Lung (tissue), 12 donors: ENCODE data around the gene MPPED1. TPM values are rescaled to one million over a fixed set of nuclear protein-coding genes. Genes with fewer than 3 reads are reported as not detected.

Experiments used
- ATAC-seq: fragments of 200-7000 bp; cut with Tn5 transposase; one replicate; pipeline ENCODE4 v1.9.1; 2020; ENCODE audit warnings: moderate number of reproducible peaks; ENCODE audit not compliant: insufficient read depth, low FRiP score
- DNase-seq, 3 donors: peaks; one replicate each; pipeline ENCODE4 v3.0.0-alpha.2; 2013 to 2017
- H3K27ac ChIP-seq, 2 donors: one replicate each; pipeline ENCODE4 v1.5.1; 2013; ENCODE audit warnings: mild to moderate bottlenecking in 2 of 2, moderate library complexity in 2 of 2, control low read depth in 1 of 2, inconsistent platforms in 1 of 2, low read depth in 1 of 2, low read length in 1 of 2
- H3K27me3 ChIP-seq, 3 donors: one replicate each; pipeline ENCODE4 v1.5.1; 2013; ENCODE audit warnings: low read length in 2 of 3; ENCODE audit not compliant: control insufficient read depth in 3 of 3, insufficient read depth in 3 of 3
- H3K36me3 ChIP-seq, 4 donors: one replicate each; pipeline ENCODE4 v1.5.1; 2013; ENCODE audit warnings: low read length in 4 of 4, mild to moderate bottlenecking in 1 of 4, moderate library complexity in 1 of 4; ENCODE audit not compliant: control insufficient read depth in 4 of 4, insufficient read depth in 4 of 4
- H3K4me1 ChIP-seq, 5 donors: one replicate each; pipeline ENCODE4 v1.5.1; 2013; ENCODE audit warnings: low read length in 5 of 5, mild to moderate bottlenecking in 2 of 5, moderate library complexity in 1 of 5; ENCODE audit not compliant: control insufficient read depth in 5 of 5, insufficient read depth in 5 of 5
- H3K4me3 ChIP-seq: one replicate; pipeline ENCODE4 v1.5.1; 2013; ENCODE audit warnings: mild to moderate bottlenecking, control low read depth, moderate library complexity
- H3K9ac ChIP-seq, 2 donors: one replicate each; pipeline ENCODE4 v1.5.1; 2013; ENCODE audit warnings: low read length in 2 of 2, control low read depth in 1 of 2; ENCODE audit not compliant: insufficient read depth in 1 of 2
- H3K9me3 ChIP-seq, 4 donors: one replicate each; pipeline ENCODE4 v1.5.1; 2013; ENCODE audit warnings: low read length in 3 of 4, mild to moderate bottlenecking in 1 of 4, moderate library complexity in 1 of 4; ENCODE audit not compliant: control insufficient read depth in 4 of 4, insufficient read depth in 3 of 4
- WGBS, 2 donors: extraction: QIAGEN DNeasy Blood & Tissue Kit; methylation state at CpG; one replicate each; pipeline ENCODE4 v1.1.7; 2013; 5-methylcytosine and 5-hydroxymethylcytosine counted together
- polyA plus RNA-seq, 2 donors: library from polyadenylated mRNA; stranded (reverse); fragments of 200-250 nt; gene quantifications; one replicate each; pipeline ENCODE4 v1.2.1, GENCODE V29; 2013
- total RNA-seq, 2 donors: library from RNA; depleted of rRNA in 1 of 2; stranded (reverse); fragments of >200 nt in 1 of 2; gene quantifications; one replicate each; pipeline ENCODE4 v1.2.1, GENCODE V29; 2014 to 2021
- TF ChIP-seq, protein P1 (sequence below): IDR thresholded peaks from 2 replicates; pipeline ENCODE4 v1.5.1; 2012; ENCODE audit warnings: mild to moderate bottlenecking; ENCODE audit errors: control extremely low read depth, extremely low read depth
- donor health status: control.
- donor health status: control.
- donor health status: Bipolar disorder and iron deficiency.
- donor health status: healthy.
- donor health status: DM: yes; HTN: yes; CAD: no.

The MPPED1 gene
- total and polyA plus RNA-seq, 4 donors = 0.05 to 0.65 TPM; not detected in 2

- peaks cover 0 to 15% (median 0%) of the 10 kb centered on the region in 5 donors for H3K4me1 ChIP-seq
- H3K36me3 ChIP-seq = no peaks in the 10 kb centered on the region
- TF ChIP-seq, protein P1, sequence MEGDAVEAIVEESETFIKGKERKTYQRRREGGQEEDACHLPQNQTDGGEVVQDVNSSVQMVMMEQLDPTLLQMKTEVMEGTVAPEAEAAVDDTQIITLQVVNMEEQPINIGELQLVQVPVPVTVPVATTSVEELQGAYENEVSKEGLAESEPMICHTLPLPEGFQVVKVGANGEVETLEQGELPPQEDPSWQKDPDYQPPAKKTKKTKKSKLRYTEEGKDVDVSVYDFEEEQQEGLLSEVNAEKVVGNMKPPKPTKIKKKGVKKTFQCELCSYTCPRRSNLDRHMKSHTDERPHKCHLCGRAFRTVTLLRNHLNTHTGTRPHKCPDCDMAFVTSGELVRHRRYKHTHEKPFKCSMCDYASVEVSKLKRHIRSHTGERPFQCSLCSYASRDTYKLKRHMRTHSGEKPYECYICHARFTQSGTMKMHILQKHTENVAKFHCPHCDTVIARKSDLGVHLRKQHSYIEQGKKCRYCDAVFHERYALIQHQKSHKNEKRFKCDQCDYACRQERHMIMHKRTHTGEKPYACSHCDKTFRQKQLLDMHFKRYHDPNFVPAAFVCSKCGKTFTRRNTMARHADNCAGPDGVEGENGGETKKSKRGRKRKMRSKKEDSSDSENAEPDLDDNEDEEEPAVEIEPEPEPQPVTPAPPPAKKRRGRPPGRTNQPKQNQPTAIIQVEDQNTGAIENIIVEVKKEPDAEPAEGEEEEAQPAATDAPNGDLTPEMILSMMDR = no peak
- H3K9me3 ChIP-seq = no peaks in the 10 kb centered on the region
- no peak overlapping the region for H3K4me3 ChIP-seq
- ATAC-seq (no peak), DNase-seq (no peak)
- 9 to 11% methylated on average over 63 to 83 of the region's 83 CpGs for WGBS, 2 donors
- H3K9ac ChIP-seq = no peak overlapping the region
- H3K27me3 ChIP-seq = peaks cover 6 to 39% (median 26%) of the 10 kb centered on the region in 3 donors
- no peak overlapping the region for H3K27ac ChIP-seq
Observed at GRCh38 chr22:43411040-43411868, 560 bp upstream of the MPPED1 start.

DNA sequence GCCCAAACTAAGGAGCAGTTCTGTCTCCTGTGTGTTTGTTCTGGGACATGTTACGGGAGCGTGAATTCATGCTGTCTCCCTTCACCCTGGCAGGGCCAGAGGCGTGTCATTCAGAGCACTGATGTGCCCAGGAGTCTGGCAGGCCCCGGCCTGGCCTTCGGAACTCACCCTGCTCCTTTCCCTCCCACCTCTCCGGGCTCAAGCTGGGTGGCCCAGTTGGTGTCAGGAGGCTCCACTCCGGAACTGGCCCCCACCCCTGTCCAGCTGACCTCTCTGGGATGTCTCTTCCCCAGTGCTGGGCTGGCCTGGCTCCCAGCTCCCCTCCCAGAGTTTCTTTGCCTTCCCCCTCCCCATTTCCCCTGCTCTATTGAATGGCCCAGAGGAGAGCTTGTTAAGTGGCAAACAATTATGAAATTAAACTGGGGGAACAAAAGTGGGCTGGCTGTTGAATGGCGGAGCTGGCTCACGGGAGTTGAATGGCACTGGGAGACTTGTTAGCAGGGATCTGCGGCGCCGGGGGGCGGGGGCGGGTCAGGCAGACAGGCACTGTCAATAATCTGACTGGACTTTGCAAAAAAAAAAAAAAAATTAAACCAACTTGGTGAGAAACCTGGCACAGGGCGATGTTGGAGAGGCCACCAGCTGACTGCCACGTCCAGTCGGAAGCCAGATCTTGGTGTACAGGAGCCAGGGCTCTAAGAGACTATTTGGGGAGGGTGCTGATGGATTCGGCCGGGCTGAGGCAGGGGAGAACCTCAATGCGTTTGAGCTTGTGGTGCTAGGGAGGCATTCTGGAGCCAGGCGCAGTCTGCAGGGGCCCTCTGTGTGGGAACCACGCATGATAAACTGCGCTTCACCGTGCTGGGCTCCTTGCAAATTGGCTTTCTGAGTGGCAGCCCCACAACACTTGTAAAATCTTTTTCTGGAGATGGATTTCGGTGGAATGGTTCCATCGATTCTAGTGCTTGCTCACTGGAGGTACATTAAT, 1.3 kb downstream of the MPPED1 start:
- Histone ChIP-seq H3K4me3 (no peak overlapping the region), H3K9me3 (no peaks in the 10 kb centered on the region), H3K27me3 (peaks cover 6 to 42% (median 29%) of the 10 kb centered on the region in 3 donors), H3K27ac (no peak overlapping the region), H3K4me1 (peaks cover 0 to 15% (median 0%) of the 10 kb centered on the region in 5 donors), H3K9ac (peak overlapping the region in 1 of 2 donors; percentile 8), H3K36me3 (no peaks in the 10 kb centered on the region)
- ATAC-seq (no peak), DNase-seq (peak; percentile 14 to 37 (median 24))
- WGBS, 2 donors = 48 to 58% methylated on average over 26 of the region's 26 CpGs
- TF ChIP-seq, protein P1 = no peak

DNA sequence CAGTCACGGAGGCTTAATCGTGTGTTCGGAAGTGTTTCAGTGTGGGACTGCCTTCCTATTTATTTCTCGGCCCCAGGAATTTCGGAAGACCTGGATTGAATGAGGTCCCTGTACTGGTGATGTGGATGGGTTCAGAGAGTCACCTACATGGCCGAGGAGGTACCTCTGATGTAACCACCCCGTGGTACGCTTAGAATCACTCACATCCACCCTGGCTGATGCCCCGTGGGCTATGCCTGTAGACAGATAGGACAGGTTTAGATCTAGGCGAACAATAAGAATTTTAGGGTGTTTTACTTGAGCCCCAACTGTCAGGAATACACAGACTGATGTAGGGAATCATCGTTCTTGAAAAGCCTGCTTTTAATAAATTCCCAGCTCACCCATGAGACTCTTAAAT, 2.0 kb downstream of the MPPED1 start:
- peaks cover 0 to 15% (median 0%) of the 10 kb centered on the region in 5 donors for H3K4me1 ChIP-seq
- no peak overlapping the region for H3K27ac ChIP-seq
- H3K9ac ChIP-seq = no peak overlapping the region
- 78 to 94% methylated on average over 11 of the region's 11 CpGs for WGBS, 2 donors
- no peak for ATAC-seq
- TF ChIP-seq, protein P1 = no peak
- H3K27me3 ChIP-seq = peaks cover 6 to 42% (median 29%) of the 10 kb centered on the region in 3 donors
- H3K9me3 ChIP-seq = no peaks in the 10 kb centered on the region
- no peaks in the 10 kb centered on the region for H3K36me3 ChIP-seq
- no peak overlapping the region for H3K4me3 ChIP-seq
- no peak for DNase-seq
